CD4-positive, alpha-beta T cell treated with Interleukin-6 at 100 ng/mL for 8 hours (primary cell): Measurements from ENCODE around the gene UBR7.

Source experiments
- DNase-seq: peaks from one replicate; pipeline ENCODE4 v3.0.0-alpha.2; 2020; ENCODE audit warnings: mixed read lengths, low spot score

UBR7 gene

DNA sequence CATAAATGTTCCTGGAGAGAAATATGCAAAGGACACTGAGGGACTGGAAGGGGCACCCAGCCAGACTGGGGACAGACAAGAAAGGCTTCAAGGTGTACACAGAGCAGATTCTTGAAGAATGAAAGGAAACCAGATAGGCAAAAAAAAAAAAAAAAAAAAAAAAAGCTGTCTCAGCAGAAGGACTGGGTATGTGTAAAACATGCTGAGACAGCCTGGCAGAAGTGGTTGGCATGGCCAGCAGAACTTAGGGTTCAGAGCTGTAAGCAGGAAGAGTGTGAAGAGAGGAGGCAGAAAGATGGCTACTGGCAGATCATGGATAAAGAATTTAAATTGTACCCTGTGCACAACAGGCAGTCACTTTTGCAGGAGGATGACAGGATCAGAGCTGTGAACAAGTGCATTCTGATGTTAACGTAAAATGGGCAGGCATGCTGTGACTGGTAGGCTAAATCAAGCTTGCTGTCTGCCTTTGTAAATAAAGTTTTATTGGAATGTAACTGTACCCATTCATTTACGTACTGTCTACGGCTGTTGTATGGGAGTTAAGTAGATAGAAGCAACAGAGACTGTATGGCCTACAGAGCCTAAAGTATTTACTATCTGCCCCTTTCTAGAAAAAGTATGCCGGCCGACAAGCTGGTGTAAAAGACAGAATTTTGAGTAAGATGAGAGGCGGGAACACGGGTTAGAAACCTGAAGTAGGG is 42.2 kb downstream of the UBR7 start:
- DNase-seq, result no peak

DNA sequence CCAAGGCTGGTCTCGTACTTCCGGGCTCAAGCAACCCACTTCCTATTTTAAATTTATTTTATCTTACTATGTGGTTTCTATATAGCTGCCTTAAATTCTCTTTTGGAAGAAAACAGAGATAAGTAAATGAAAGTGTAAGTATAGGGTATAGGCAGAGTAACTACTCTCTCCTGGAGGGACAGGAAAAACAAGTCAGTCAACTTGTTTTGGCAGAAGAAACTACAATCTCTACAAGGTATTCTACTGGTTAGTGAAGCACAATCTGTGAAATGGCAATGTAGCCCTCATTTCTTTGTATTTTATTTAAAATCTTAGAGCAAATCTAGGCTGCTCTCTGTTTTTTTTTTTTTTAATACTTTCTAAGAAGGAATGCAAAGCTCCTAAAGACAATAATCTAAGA is 55.4 kb downstream of the UBR7 start:
- DNase-seq, result no peak

DNA sequence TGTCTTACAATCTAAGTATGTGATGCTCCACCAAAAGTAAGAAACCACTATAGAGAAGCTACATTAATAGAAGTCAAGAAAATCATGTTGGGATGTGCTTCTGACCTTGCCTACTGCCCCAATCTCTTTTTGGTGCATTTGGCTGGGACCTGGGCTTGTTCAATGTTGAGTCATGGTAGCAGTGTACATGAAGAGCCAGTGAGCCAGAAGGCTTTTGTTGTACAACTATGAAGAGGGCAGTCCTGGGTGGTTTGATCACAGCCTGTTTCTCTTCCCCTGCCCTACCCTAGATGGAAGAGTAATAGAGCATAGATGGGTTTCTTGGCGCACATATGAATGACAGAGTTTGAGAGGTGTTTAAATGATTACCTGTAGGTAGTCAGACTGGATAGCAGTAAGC is 56.4 kb downstream of the UBR7 start:
- no peak for DNase-seq

DNA sequence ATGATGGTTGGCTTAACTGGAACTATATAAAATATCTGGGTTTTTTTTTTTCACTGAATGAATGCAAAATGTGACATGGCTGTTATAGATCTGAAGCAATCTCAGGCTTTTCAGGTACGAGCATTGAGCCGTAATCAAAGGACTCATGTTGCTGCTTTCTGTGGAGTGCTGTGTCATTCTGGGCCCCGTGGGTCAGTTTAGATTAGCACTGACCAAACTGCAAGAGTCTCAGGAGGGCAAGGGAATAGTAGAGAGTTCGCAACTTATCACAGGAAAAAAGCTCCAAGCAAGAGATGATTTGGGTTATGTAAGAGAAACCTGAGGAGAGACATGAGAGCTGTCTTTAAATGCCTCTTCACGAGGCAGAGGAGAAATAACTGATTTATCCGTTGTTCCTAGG is 59.1 kb downstream of the UBR7 start:
- no peak for DNase-seq

DNA sequence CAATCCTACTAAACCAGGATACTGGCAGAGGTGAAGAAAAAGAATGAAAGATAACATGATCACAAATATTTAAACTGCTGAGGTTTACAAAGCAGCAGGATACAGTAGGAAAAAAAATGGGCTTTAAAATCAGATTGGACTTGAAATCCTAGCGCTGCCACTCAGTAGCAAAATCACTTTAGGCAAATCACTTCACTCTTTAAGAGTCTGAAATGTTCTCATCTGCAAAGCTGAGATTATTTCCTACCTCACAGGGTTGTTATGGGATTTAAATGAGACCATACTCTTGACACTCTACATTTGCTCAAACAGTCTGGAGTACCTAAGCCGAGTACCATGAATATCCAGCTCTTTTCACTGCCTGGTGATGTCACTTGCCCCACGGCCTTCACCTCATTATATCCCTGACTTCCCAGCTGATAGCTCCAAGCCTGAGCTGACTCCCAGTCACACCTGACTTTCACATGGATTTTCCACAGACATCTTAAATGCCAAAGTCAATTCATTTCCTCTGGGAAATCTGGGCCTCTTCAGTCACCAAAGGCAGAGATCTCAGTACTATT is 60.2 kb downstream of the UBR7 start:
- no peak for DNase-seq

DNA sequence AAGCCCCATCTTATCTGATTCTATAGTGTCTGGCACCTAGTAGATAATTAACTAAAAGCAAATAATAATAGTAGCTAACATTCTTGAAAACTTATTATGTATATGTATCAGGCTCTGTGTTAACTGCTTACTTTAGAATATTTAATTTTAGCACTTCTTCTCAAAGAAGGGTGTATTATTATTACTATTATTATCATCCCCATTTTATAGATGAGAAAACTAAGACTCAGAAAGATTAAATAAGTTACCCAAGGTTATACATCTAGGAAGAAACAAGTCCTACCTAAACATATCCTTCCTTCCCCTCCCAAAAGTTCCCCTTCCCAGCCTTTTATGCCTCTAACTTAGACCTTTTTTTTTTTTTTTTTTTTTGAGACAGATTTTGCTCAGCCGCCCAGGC is 61.4 kb downstream of the UBR7 start:
- no peak for DNase-seq

DNA sequence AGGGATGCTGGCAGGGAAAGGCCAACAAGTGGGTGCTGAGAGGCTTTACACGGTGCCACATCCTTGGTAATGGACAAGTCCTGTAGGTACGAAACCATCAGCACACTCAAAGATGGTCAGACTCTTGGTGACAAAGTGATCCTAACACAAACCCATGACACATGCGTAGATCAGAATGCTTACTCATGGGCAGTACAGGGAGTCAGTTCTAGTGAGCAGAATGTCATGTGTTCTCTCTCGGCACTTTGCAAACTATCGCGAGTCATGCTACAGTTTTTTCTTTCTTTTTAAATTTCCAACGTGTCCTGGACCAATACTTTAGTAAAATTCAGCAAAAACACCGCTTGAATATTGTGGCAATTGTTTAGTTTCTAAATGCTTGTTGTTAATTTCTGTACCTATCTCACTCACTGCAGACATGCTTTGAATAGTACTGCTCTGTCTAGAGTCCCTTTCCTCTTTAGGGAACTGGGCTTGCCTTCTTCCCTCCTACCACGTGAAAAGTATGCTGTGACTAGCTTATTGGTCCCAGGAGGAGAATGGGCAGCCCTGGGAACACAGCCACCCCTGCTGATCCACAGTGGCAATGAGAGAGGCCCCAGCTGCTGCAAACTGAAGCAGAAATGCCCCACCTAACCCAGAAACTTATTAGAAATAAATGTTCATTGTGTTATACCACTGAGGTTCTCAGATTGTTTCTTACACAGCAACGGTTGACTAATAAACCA is 62.4 kb downstream of the UBR7 start:
- DNase-seq, result no peak

DNA sequence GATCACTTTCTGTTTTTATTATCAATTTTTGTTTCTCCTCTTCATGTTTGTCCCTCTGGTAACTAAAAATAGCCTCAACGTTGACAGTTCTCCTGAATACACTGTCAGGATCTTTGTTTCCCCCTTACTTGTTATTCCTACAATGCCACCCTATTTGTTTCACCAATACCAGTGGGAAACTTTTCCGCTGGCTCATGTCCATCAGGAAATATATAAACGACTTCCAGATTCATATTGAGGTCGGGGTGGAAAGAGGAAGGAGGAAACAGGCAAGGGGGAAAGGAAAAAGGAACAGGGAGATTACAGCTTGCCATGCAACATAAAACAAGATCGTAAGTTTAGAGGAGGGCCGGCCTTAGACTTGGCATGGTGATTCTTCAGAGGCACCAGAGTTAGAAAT is 64.1 kb downstream of the UBR7 start:
- no peak for DNase-seq

DNA sequence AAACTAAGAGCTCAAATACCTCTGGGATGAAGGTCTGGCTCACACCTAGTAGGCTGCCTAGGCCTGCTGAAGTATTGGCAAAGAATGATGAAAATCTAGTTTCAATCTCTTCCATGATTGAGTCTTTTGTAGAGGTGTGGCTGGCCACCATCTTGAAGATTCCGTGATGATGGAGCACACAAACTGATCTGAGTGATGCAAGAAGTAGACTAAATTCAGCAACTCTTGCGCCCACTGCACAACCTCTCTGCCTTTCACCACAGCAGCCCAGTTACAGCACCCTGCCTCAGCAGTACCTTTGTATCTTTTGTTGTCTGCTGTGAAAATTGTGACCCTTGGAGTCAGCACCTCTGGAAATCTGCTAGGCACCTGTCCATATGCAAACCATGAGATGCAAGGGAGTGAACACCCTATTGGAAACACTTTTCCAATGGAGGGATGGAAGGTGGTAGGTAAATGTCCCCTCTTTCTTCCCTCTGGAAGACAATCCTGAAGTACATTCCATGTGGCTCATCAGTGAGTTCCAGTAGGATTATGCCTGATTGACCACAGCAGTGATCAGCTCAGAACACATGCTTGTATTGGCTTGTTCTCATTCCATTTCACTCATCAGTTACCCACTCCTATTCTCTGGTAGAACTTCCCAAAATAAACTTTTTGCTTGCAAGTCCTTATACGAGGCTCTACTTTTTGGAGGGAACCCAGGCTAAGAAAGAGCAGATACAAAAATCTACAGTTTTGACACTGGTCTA is 67.2 kb downstream of the UBR7 start:
- DNase-seq, result no peak

DNA sequence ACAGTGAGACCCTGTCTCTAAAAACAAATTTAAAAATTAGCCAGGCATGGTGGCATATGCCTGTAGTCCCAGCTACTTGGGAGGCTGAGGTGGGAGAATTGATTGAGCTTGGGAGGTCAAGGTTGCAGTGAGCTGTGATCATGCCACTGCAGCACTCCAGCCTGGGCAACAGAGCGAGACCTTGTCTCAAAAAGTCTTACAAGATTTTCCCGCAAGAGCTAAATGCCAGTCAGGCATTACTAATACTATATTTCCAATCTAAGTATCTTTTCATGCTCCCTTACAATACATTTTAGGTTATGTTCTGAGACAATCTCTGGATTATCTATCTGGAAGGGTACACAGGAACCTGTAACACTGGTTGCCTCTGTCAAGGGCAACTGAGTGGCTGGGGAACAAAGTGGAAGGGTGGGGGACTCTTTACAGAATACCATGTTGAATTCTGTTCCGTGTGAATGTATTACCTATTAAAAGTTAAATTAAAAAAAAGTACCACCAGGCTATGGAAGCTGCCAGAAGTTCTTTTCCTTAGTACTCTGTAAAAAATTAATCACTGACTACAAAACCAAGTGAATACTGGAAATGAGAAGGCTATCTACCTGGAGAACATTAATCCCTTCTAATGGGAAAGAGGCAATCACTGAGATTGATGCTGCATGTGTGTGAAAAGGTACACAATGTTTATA is 69.1 kb downstream of the UBR7 start:
- no peak for DNase-seq
